HepG2 (cell line): ENCODE results near the gene ING2. TPM values are rescaled to one million over a fixed set of nuclear protein-coding genes. Genes with fewer than 3 reads are reported as not detected.

Experiments used
- ATAC-seq: fragments of 200-7000 bp; cut with Tn5 transposase; 3 replicates; pipeline ENCODE4 v1.9.1; 2020; ENCODE audit warnings: mild to moderate bottlenecking, moderate library complexity
- BruUV-seq: library from RNA; stranded (reverse); fragments of 400-500 nt; replicated peaks from 2 replicates; lab custom pipeline; 2021; lab: Mats Ljungman, UMichigan
- CTCF ChIA-PET: fragments of 300-600 bp; formaldehyde crosslinking; extraction: SDS; loops from one replicate; lab custom pipeline; 2021; ENCODE audit warnings: low total read pairs, inconsistent platforms, low intra/inter-chr PET ratio; lab: Yijun Ruan, JAX
- POLR2A ChIA-PET: fragments of 350-600 bp; sonication (Branson Sonifier 250); formaldehyde crosslinking; loops from one replicate; lab custom pipeline; 2020; ENCODE audit warnings: antibody characterized with exemption, inconsistent platforms; lab: Yijun Ruan, JAX
- DNase-seq: peaks from one replicate; pipeline ENCODE4 v3.0.0-alpha.2; 2015; ENCODE audit warnings: low spot score
- FAIRE-seq: peaks from 3 replicates; lab custom pipeline; 2011; peaks lifted over from hg19 to GRCh38; lab: Jason Lieb, UNC
- H2AFZ ChIP-seq: one replicate; pipeline ENCODE4 v1.6.1; 2011; ENCODE audit warnings: low read length, inconsistent platforms
- H3K27ac ChIP-seq: fragments of 300-600 bp; 3 replicates; pipeline ENCODE4 v1.8.0; 2011; ENCODE audit warnings: mixed run types, mild to moderate bottlenecking, mixed read lengths, low read length, inconsistent platforms; ENCODE audit not compliant: insufficient read depth; ENCODE audit errors: extremely low read length
- H3K27me3 ChIP-seq, 2 experiments: fragments of 200-600 bp in 1 of 2; 2 replicates in 1 of 2; 3 replicates in 1 of 2; pipeline versions ENCODE4 v1.6.0 to v1.8.0; 2011; ENCODE audit warnings: low read length in 2 of 2, mild to moderate bottlenecking in 2 of 2, moderate library complexity in 2 of 2, inconsistent platforms in 1 of 2; ENCODE audit not compliant: insufficient read depth in 2 of 2, control insufficient read depth in 1 of 2
- H3K36me3 ChIP-seq, 2 experiments: fragments of 200-600 bp in 1 of 2; replicated peaks in 1 of 2; 2 replicates in 1 of 2; 3 replicates in 1 of 2; pipeline versions ENCODE4 v1.5.1 to v1.8.0; 2011; ENCODE audit warnings: low read length in 2 of 2, inconsistent platforms in 1 of 2; ENCODE audit not compliant: insufficient read depth in 2 of 2, control insufficient read depth in 1 of 2
- H3K4me1 ChIP-seq: 2 replicates; pipeline ENCODE4 v1.5.1; 2012; ENCODE audit warnings: low read length, inconsistent platforms; ENCODE audit not compliant: insufficient read depth
- H3K4me2 ChIP-seq: 2 replicates; pipeline ENCODE4 v1.6.0; 2011; ENCODE audit warnings: low read depth, low read length, inconsistent platforms
- H3K4me3 ChIP-seq, 3 experiments: fragments of 200-600 bp in 1 of 3; sonication (generic), shearing (Covaris generic) in 1 of 3; replicated peaks in 1 of 3; 2 replicates each; pipeline ENCODE4 v1.5.1; 2011 to 2016; ENCODE audit warnings: low read length in 3 of 3, inconsistent platforms in 2 of 3, low read depth in 2 of 3, mild to moderate bottlenecking in 2 of 3, control low read depth in 1 of 3, mixed read lengths in 1 of 3; ENCODE audit not compliant: insufficient read depth in 1 of 3
- H3K79me2 ChIP-seq: one replicate; pipeline ENCODE4 v1.6.1; 2011; ENCODE audit warnings: low read length, inconsistent platforms; ENCODE audit not compliant: insufficient read depth
- H3K9ac ChIP-seq: 2 replicates; pipeline ENCODE4 v1.6.0; 2011; ENCODE audit warnings: mild to moderate bottlenecking, low read depth, low read length, inconsistent platforms; ENCODE audit not compliant: insufficient read depth
- H3K9me3 ChIP-seq: 2 replicates; pipeline ENCODE4 v1.5.1; 2012; ENCODE audit warnings: mild to moderate bottlenecking, low read length
- H4K20me1 ChIP-seq: 2 replicates; pipeline ENCODE4 v1.6.0; 2011; ENCODE audit warnings: inconsistent platforms, mild to moderate bottlenecking, low read length, moderate library complexity; ENCODE audit not compliant: insufficient read depth
- BHLHE40 ChIP-seq: IDR thresholded peaks from 2 replicates; pipeline ENCODE4 v1.6.1; 2011; ENCODE audit warnings: low read length, improper control_type of control experiment
- HNRNPH1 ChIP-seq: fragments of 200-400 bp; formaldehyde crosslinking; optimal IDR thresholded peaks from 2 replicates; pipeline ENCODE3; 2017; ENCODE audit warnings: mild to moderate bottlenecking, low read depth, low read length
- HOXA3 ChIP-seq: sonication (generic); formaldehyde crosslinking; IDR thresholded peaks from 2 replicates; pipeline ENCODE4 v1.5.0; 2020; ENCODE audit warnings: missing genetic modification reagents
- MTF2 ChIP-seq: sonication (generic); formaldehyde crosslinking; IDR thresholded peaks from 2 replicates; pipeline ENCODE4 v1.5.0; 2020; ENCODE audit warnings: missing genetic modification reagents, borderline replicate concordance
- PITX1 ChIP-seq: sonication (generic); formaldehyde crosslinking; IDR thresholded peaks from 2 replicates; pipeline ENCODE4 v1.5.1; 2020; ENCODE audit warnings: mild to moderate bottlenecking, missing genetic modification reagents
- POLR2AphosphoS2 ChIP-seq: IDR thresholded peaks from 2 replicates; pipeline ENCODE4 v1.6.1; 2011; ENCODE audit warnings: low read depth, low read length, improper control_type of control experiment
- SMAD9 ChIP-seq: sonication (generic); formaldehyde crosslinking; IDR thresholded peaks from 2 replicates; pipeline ENCODE4 v1.5.1; 2020; ENCODE audit warnings: mild to moderate bottlenecking, missing genetic modification reagents
- SMC3 ChIP-seq: IDR thresholded peaks from 2 replicates; pipeline ENCODE4 v1.6.1; 2011; ENCODE audit warnings: low read length, improper control_type of control experiment
- ZFP82 ChIP-seq: sonication (generic); formaldehyde crosslinking; IDR thresholded peaks from 2 replicates; pipeline ENCODE4 v1.5.1; 2020; ENCODE audit warnings: mild to moderate bottlenecking, missing genetic modification reagents, borderline replicate concordance
- ZNF124 ChIP-seq: sonication (generic); formaldehyde crosslinking; IDR thresholded peaks from 2 replicates; pipeline ENCODE4 v1.4.0; 2020; ENCODE audit warnings: missing genetic modification reagents
- ZNF30 ChIP-seq: sonication (generic); formaldehyde crosslinking; IDR thresholded peaks from 2 replicates; pipeline ENCODE4 v1.5.0; 2020; ENCODE audit warnings: mild to moderate bottlenecking, missing genetic modification reagents
- ZNF678 ChIP-seq: sonication (generic); formaldehyde crosslinking; IDR thresholded peaks from 2 replicates; pipeline ENCODE4 v1.4.0; 2020; ENCODE audit warnings: mild to moderate bottlenecking, missing genetic modification reagents
- ZNF737 ChIP-seq: sonication (generic); formaldehyde crosslinking; IDR thresholded peaks from 2 replicates; pipeline ENCODE4 v1.5.0; 2020; ENCODE audit warnings: missing genetic modification reagents, mild to moderate bottlenecking, borderline replicate concordance
- ZNF883 ChIP-seq: sonication (generic); formaldehyde crosslinking; IDR thresholded peaks from 2 replicates; pipeline ENCODE4 v1.5.1; 2020; ENCODE audit warnings: mild to moderate bottlenecking, missing genetic modification reagents; ENCODE audit errors: not compliant biosample characterization
- WGBS: methylation state at CpG from one replicate; pipeline ENCODE4 v1.1.6; 2017; ENCODE audit warnings: low lambda C conversion rate; 5-methylcytosine and 5-hydroxymethylcytosine counted together
- in situ Hi-C: cut with HindIII; loops from 2 replicates; pipeline ENCODE4 v1.10.0; 2017; ENCODE audit warnings: low pct_unique_long_range_greater_than_20kb; ENCODE audit not compliant: extremely low pct_ligation_motif_present
- intact Hi-C: fragments of 100-400 bp; cut with micrococcal nuclease; formaldehyde crosslinking; loops from one replicate; pipeline ENCODE4 v1.10.0; 2022; ENCODE audit not compliant: unreplicated experiment
- polyA plus RNA-seq, 8 experiments: library from polyadenylated mRNA; depleted of rRNA in 3 of 8; stranded (reverse) in 7 of 8; unstranded in 1 of 8; fragments of >200 nt; fragmentation: Illumina TruSeq in 4 of 8; extraction: Trizol in 4 of 8; gene quantifications; 2 replicates each; pipeline versions ENCODE4 v1.2.1 to v1.2.3, GENCODE V29; 2011 to 2016; ENCODE audit warnings: low read depth in 4 of 8, missing spikeins in 1 of 8, mixed read lengths in 1 of 8; ENCODE audit not compliant: insufficient read depth in 1 of 8
- total RNA-seq, 5 experiments: library from RNA; depleted of rRNA; stranded (reverse); fragments of >200 nt; fragmentation: Illumina TruSeq; extraction: Trizol; gene quantifications; 2 replicates each; pipeline ENCODE4 v1.2.3, GENCODE V29; 2016; ENCODE audit warnings: low read depth in 1 of 5

Gene ING2
- total and polyA plus RNA-seq, 2 of the 13 experiments (the other 11 are each of a cell fraction or from before 2014, with no cell fraction given): 6.6 to 12.4 TPM

DNA sequence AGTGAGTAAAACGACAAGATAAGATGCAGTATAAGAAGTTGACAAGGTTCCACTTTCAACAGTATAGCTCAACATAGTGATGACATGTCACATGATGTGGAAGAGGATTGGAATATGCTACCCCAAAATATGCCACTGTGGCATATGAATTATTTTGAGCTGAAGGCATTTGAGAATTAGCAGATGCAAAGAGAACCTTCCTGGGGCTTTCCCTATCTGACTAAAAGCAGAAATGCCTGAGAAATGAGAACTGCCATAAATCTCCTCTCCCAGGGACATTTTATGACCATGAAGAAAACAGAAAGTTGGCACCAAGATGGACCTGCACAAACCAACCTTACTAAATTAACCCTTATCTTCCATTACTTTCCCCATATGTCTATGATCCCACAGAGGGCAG is 35.6 kb upstream of the ING2 start:
- DNase-seq (no peak), ATAC-seq (no peak), FAIRE-seq (no peak)
- Histone ChIP-seq H4K20me1 (no peaks in the 10 kb centered on the region), H3K9me3 (no peaks in the 10 kb centered on the region), H3K9ac (no peak overlapping the region), H3K79me2 (no peaks in the 10 kb centered on the region), H2AFZ (no peak overlapping the region), H3K36me3 (no peaks in the 10 kb centered on the region), H3K4me3 (no peak overlapping the region), H3K27ac (no peak overlapping the region), H3K27me3 (no peaks in the 10 kb centered on the region), H3K4me1 (peaks cover 25% of the 10 kb centered on the region), H3K4me2 (no peak overlapping the region)
- ChIA-PET CTCF (no interaction called here), POLR2A (interaction anchor here (0.8 kb wide), 1 partner anchor 25 kb away, joined by 3 read pairs; no protein-coding TSS in a partner anchor)
- WGBS: 79% methylated on average over 1 of the region's 1 CpG
- TF ChIP-seq MTF2 (CRISPR knock-in tag): no peak
- TF ChIP-seq ZNF678 (CRISPR knock-in tag): no peak
- BruUV-seq: no TSS peak
- intact Hi-C loops (no loop called here), in situ Hi-C loops (no loop called here)

DNA sequence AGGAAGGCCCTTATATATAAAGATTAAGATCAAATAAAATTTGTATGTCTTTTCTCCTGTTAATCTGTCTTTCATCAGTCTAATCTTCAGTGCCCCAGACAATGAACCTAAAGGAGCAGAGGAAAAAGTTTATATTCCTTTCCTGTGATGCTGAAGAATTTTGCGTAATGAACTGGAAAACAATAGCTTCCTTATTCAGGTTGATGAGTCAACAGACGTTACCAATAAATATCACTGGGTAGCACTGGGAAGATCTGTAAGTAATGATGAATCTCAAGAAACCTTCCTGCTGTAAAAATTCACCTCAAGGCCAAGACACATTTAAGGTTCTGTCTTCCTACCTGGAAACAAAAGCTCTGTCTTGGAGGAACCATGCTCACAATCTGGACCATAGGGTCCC is 34.9 kb upstream of the ING2 start:
- no peak overlapping the region for H3K4me3 ChIP-seq
- H2AFZ ChIP-seq: no peak overlapping the region
- no peaks in the 10 kb centered on the region for H3K79me2 ChIP-seq
- no peak for DNase-seq
- in situ Hi-C loops: loop anchor here (5.0 kb wide), 1 partner anchor 132 kb away; no protein-coding TSS in a partner anchor
- POLR2A ChIA-PET: interaction anchor here (1.4 kb wide), 1 partner anchor 26 kb away, joined by 3 read pairs; no protein-coding TSS in a partner anchor
- TF ChIP-seq BHLHE40 (no peak), PITX1 (CRISPR knock-in tag) (no peak), ZNF124 (CRISPR knock-in tag) (no peak), SMAD9 (CRISPR knock-in tag) (no peak), ZNF30 (no peak), ZFP82 (CRISPR knock-in tag) (no peak), ZNF883 (no peak), HNRNPH1 (no peak), POLR2AphosphoS2 (no peak), SMC3 (no peak), ZNF737 (CRISPR knock-in tag) (no peak), HOXA3 (no peak)
- H4K20me1 ChIP-seq: no peaks in the 10 kb centered on the region
- no peaks in the 10 kb centered on the region for H3K9me3 ChIP-seq
- CTCF ChIA-PET: no interaction called here
- BruUV-seq: no TSS peak
- no peaks in the 10 kb centered on the region for H3K36me3 ChIP-seq
- H3K27me3 ChIP-seq: no peaks in the 10 kb centered on the region
- H3K27ac ChIP-seq: no peak overlapping the region
- H3K4me2 ChIP-seq: no peak overlapping the region
- H3K4me1 ChIP-seq: peaks cover 25% of the 10 kb centered on the region
- H3K9ac ChIP-seq: no peak overlapping the region
- FAIRE-seq: no peak
- intact Hi-C loops: loop anchor here (5.0 kb wide), 2 partner anchors 327 to 692 kb away; no protein-coding TSS in a partner anchor
- 43% methylated on average over 2 of the region's 2 CpGs for WGBS
- no peak for ATAC-seq
